NCI-H1417 (cell line): ENCODE data around the gene LAGE3.

Source experiments
- DNase-seq, 3 experiments: peaks; one replicate each; lab custom pipeline; 2025; lab: John Stamatoyannopoulos, UW

LAGE3 gene

GRCh38 chrX:154478728-154479622 is at the start of gene LAGE3:
Gene LAGE3, minus strand, starts transcription at chrX:154479281. Its CDS starts 366 bp downstream, at chrX:154478915.
- DNase-seq: peak; percentile 95 to 97 (median 96)

- DNase-seq: peak; percentile 66 to 82 (median 73)
These were observed 48.0 kb upstream of the LAGE3 start for GRCh38 chrX:154526901-154527675.

- no peak for DNase-seq
These were observed 46.8 kb upstream of the LAGE3 start for GRCh38 chrX:154525606-154526490.

GRCh38 chrX:154519389-154519788 is 40.3 kb upstream of the LAGE3 start:
- DNase-seq: no peak

GRCh38 chrX:154517101-154517781 is 38.2 kb upstream of the LAGE3 start:
- no peak for DNase-seq

- DNase-seq: no peak
These were observed 37.6 kb upstream of the LAGE3 start for GRCh38 chrX:154516656-154517100.

GRCh38 chrX:154515966-154516655 is 37.0 kb upstream of the LAGE3 start, which contains the start of gene FAM3A:
Gene FAM3A, minus strand, starts transcription at chrX:154516232. Its CDS starts 460 bp downstream, at chrX:154515772.
- DNase-seq: peak; percentile 88 to 96 (median 92)

GRCh38 chrX:154515090-154515965 is 36.2 kb upstream of the LAGE3 start:
- peak in 2 of 3 experiments; percentile 48 to 68 for DNase-seq

- DNase-seq: no peak
These were observed 34.6 kb upstream of the LAGE3 start for GRCh38 chrX:154513716-154514115.

GRCh38 chrX:154512879-154513553 is 33.9 kb upstream of the LAGE3 start:
- DNase-seq: no peak

GRCh38 chrX:154511761-154512160 is 32.7 kb upstream of the LAGE3 start:
- no peak for DNase-seq

GRCh38 chrX:154509455-154509854 is 30.4 kb upstream of the LAGE3 start:
- no peak for DNase-seq

- DNase-seq: no peak
These were observed 29.3 kb upstream of the LAGE3 start for GRCh38 chrX:154508384-154508745.

- DNase-seq: no peak
These were observed 28.7 kb upstream of the LAGE3 start for GRCh38 chrX:154507673-154508383.

GRCh38 chrX:154506483-154507332 is 27.6 kb upstream of the LAGE3 start:
- DNase-seq: no peak

- no peak for DNase-seq
These were observed 26.7 kb upstream of the LAGE3 start for GRCh38 chrX:154505734-154506133.

GRCh38 chrX:154502989-154503388 is 23.9 kb upstream of the LAGE3 start:
- DNase-seq: no peak
